NT2/D1 (cell line): ENCODE data around the gene NTM.

ENCODE experiments used
- YY1 ChIP-seq: IDR thresholded peaks from 2 replicates; pipeline ENCODE4 v1.6.1; 2011; ENCODE audit not compliant: insufficient read length, insufficient read depth
- ZNF274 ChIP-seq: IDR thresholded peaks from 2 replicates; pipeline ENCODE4 v1.6.1; 2011; ENCODE audit warnings: mild to moderate bottlenecking, low read depth, low read length

- no peak for TF ChIP-seq YY1
- TF ChIP-seq ZNF274 = no peak
These were observed 58.4 kb downstream of the NTM start for GRCh38 chr11:131428853-131429252.
